Fibroblast of lung (primary cell): ENCODE data around the gene FCHO1. TPM values are rescaled to one million over a fixed set of nuclear protein-coding genes. Genes with fewer than 3 reads are reported as not detected.
"Not testable (repeated sequence)": the region's sequence is repeated elsewhere in the genome, so short reads cannot be mapped to it uniquely, and the experiment has no call there.

Experiments
- DNase-seq, 2 donors: peaks; one replicate each; pipeline versions ENCODE4 v3.0.0 to v3.0.0-alpha.2; 2010; ENCODE audit warnings: low read depth in 2 of 2
- H2AFZ ChIP-seq: 2 replicates; pipeline ENCODE4 v1.5.1; 2012; ENCODE audit warnings: low read length, control low read depth, inconsistent platforms
- H3K27ac ChIP-seq: 2 replicates; pipeline ENCODE4 v1.5.1; 2011; ENCODE audit warnings: low read length, control low read depth; ENCODE audit not compliant: insufficient read depth
- H3K27me3 ChIP-seq: 2 replicates; pipeline ENCODE4 v1.5.1; 2011; ENCODE audit warnings: mild to moderate bottlenecking, low read length; ENCODE audit not compliant: control insufficient read depth, insufficient read depth
- H3K36me3 ChIP-seq: 2 replicates; pipeline ENCODE4 v1.5.1; 2011; ENCODE audit warnings: low read length; ENCODE audit not compliant: control insufficient read depth, insufficient read depth
- H3K4me1 ChIP-seq: 2 replicates; pipeline ENCODE4 v1.5.1; 2011; ENCODE audit warnings: low read length; ENCODE audit not compliant: control insufficient read depth, insufficient read depth; ENCODE audit errors: extremely low read depth
- H3K4me2 ChIP-seq: 2 replicates; pipeline ENCODE4 v1.5.1; 2011; ENCODE audit warnings: low read length, control low read depth; ENCODE audit not compliant: insufficient read depth; ENCODE audit errors: extremely low read depth
- H3K4me3 ChIP-seq, 4 experiments: fragments of 200-600 bp in 1 of 4; sonication (generic) in 1 of 4; replicated peaks in 1 of 4; 2 replicates each; pipeline ENCODE4 v1.5.1; 2011 to 2016; ENCODE audit warnings: low read length in 4 of 4, low read depth in 3 of 4, mild to moderate bottlenecking in 3 of 4, control low read depth in 2 of 4, inconsistent platforms in 1 of 4, mixed read lengths in 1 of 4; ENCODE audit not compliant: insufficient read depth in 1 of 4; ENCODE audit errors: control extremely low read depth in 1 of 4
- H3K79me2 ChIP-seq: 2 replicates; pipeline ENCODE4 v1.5.1; 2012; ENCODE audit warnings: mild to moderate bottlenecking, low read length, inconsistent platforms; ENCODE audit not compliant: control insufficient read depth, insufficient read depth
- H3K9ac ChIP-seq: 2 replicates; pipeline ENCODE4 v1.5.1; 2011; ENCODE audit warnings: mild to moderate bottlenecking, low read length, control low read depth; ENCODE audit not compliant: insufficient read depth
- H3K9me3 ChIP-seq: 2 replicates; pipeline ENCODE4 v1.5.1; 2012; ENCODE audit warnings: low read depth, low read length; ENCODE audit not compliant: control insufficient read depth, insufficient read depth
- H4K20me1 ChIP-seq: 2 replicates; pipeline ENCODE4 v1.5.1; 2011; ENCODE audit warnings: low read length; ENCODE audit not compliant: control insufficient read depth, insufficient read depth; ENCODE audit errors: extremely low read depth
- EZH2 ChIP-seq: IDR thresholded peaks from 2 replicates; pipeline ENCODE4 v1.5.1; 2012; ENCODE audit warnings: low read length, control low read depth, mild to moderate bottlenecking; ENCODE audit errors: missing control alignments
- polyA plus RNA-seq, 2 donors: library from polyadenylated mRNA; depleted of rRNA in 1 of 2; stranded (reverse) in 1 of 2; unstranded in 1 of 2; fragments of >200 nt; gene quantifications; 2 replicates each; pipeline ENCODE4 v1.2.1, GENCODE V29; 2011 to 2012; ENCODE audit warnings: missing spikeins in 1 of 2
- total RNA-seq: library from RNA; depleted of rRNA; stranded (reverse); fragments of >200 nt; gene quantifications from 2 replicates; pipeline ENCODE4 v1.2.1, GENCODE V29; 2014
- TF ChIP-seq, protein P1 (sequence below), 2 donors: IDR thresholded peaks in 1 of 2; conservative IDR thresholded peaks in 1 of 2; 1 replicate in 1 of 2; 2 replicates in 1 of 2; pipeline ENCODE4 v1.5.1; 2011 to 2012; ENCODE audit warnings: low read length in 2 of 2, control low read depth in 1 of 2, inconsistent platforms in 1 of 2, low read depth in 1 of 2, mild to moderate bottlenecking in 1 of 2

FCHO1 gene
- total and polyA plus RNA-seq, 2 donors (not counting 1 experiment from before 2014, with no cell fraction given) = 0.07 to 0.33 TPM

DNA sequence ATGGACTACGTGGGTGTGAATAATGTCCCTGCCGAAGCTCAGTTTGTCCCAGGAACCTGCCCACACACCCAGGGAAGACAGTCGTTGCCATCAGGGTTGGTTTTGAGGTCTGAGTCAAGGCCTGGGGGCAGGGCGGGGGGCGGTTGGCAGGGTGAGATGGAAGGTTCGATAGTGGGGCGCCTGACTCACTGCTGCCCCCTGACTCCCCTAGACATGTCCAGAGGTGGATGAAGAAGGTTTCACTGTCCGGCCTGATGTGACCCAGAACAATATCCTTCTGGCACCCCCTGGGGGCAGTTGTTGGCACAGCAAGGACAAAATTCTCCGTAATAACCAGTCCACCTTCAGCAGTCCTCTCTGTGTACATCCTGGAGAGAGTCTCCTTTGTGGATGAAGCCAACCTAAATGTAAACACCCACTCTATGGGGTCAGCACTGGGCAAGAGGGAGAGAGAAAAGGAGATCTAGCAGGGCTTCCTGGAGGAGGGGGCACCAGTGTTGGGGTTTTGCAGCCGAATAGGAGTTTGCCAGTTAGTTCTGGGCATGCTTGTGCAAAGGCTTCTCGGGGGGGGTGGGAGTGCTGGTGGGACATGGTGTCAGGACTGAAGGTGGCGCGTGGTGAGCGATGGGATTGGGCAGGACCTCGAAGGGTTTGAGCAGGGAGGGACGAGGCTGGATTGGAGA is 24.1 kb downstream of the FCHO1 start:
- H3K27ac ChIP-seq = no peak overlapping the region
- no peaks in the 10 kb centered on the region for H3K9me3 ChIP-seq
- TF ChIP-seq EZH2 = no peak
- TF ChIP-seq, protein P1, sequence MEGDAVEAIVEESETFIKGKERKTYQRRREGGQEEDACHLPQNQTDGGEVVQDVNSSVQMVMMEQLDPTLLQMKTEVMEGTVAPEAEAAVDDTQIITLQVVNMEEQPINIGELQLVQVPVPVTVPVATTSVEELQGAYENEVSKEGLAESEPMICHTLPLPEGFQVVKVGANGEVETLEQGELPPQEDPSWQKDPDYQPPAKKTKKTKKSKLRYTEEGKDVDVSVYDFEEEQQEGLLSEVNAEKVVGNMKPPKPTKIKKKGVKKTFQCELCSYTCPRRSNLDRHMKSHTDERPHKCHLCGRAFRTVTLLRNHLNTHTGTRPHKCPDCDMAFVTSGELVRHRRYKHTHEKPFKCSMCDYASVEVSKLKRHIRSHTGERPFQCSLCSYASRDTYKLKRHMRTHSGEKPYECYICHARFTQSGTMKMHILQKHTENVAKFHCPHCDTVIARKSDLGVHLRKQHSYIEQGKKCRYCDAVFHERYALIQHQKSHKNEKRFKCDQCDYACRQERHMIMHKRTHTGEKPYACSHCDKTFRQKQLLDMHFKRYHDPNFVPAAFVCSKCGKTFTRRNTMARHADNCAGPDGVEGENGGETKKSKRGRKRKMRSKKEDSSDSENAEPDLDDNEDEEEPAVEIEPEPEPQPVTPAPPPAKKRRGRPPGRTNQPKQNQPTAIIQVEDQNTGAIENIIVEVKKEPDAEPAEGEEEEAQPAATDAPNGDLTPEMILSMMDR (conservative IDR thresholded peaks at IDR 0.05 in 1 of 2, IDR thresholded peaks at IDR 0.05 in 1 of 2; ENCODE audit: low read depth in 1 of 2, low read length in 2 of 2) = peak; percentile 55 to 59
- H3K4me3 ChIP-seq = no peak overlapping the region
- H2AFZ ChIP-seq = no peak overlapping the region
- H3K27me3 ChIP-seq = no peaks in the 10 kb centered on the region
- H3K4me2 ChIP-seq = no peak overlapping the region
- H3K9ac ChIP-seq = no peak overlapping the region
- H4K20me1 ChIP-seq = no peaks in the 10 kb centered on the region
- H3K4me1 ChIP-seq = peaks cover 3% of the 10 kb centered on the region
- no peaks in the 10 kb centered on the region for H3K36me3 ChIP-seq
- no peak for DNase-seq
- H3K79me2 ChIP-seq = no peaks in the 10 kb centered on the region

DNA sequence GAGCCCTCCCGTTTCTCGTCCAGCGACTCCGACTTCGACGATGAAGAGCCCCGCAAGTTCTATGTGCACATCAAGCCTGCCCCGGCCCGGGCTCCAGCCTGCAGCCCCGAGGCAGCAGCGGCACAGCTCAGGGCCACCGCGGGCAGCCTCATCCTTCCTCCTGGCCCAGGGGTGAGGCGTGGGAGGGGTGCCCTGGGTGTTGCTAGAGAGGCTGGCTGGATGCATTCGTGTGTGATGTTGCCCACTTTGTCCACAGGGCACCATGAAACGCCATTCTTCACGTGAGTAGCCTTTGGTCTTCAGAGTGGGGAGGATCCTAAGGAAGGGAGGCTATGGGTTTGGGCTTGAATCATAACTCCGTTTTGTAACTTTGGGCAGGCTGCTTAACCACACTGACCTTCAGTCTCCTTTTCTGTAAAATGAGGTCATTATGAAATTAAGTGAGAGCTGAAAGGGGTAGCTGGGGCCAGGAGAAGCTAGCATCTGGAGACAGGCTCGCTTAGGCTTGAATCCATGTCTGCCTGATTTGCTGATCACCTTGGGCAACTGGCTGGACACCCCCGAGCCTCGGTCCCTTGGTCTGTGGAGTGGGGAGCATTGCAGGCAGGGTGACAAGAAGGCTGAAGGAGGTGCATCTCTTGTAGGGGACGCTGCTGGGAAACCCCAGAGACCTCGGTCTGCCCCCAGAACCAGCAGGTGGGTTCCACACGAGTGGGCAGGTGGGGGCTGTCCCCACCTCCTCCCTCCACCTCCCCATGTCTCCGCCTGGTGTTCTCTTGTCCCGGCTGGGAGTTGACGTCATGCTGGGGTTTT is 24.9 kb downstream of the FCHO1 start:
- TF ChIP-seq, protein P1 (conservative IDR thresholded peaks at IDR 0.05 in 1 of 2, IDR thresholded peaks at IDR 0.05 in 1 of 2; ENCODE audit: low read depth in 1 of 2, low read length in 2 of 2) = no peak
- no peak for TF ChIP-seq EZH2
- Histone ChIP-seq H3K9ac (no peak overlapping the region), H2AFZ (no peak overlapping the region), H3K79me2 (no peaks in the 10 kb centered on the region), H3K4me1 (peaks cover 3% of the 10 kb centered on the region), H4K20me1 (no peaks in the 10 kb centered on the region), H3K36me3 (no peaks in the 10 kb centered on the region), H3K4me2 (no peak overlapping the region), H3K27ac (no peak overlapping the region), H3K4me3 (no peak overlapping the region), H3K27me3 (no peaks in the 10 kb centered on the region), H3K9me3 (no peaks in the 10 kb centered on the region)
- DNase-seq = peak in 1 of 2 donors; percentile 66

DNA sequence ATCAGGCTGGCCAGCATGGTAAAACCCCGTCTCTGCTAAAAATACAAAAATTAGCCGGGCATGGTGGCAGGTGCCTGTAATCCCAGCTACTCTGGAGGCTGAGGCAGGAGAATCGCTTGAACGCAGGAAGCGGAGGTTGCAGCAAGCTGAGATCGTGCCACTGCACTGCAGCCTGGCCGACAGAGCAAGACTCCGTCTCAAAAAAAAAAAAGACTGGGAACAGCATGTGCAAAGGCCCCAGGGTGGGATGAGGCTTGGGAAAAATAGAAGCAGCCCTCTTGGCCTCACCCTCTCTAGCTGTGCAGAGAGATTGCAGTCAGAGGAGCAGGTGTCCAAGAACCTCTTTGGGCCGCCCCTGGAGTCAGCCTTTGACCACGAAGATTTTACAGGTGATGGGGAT is 26.6 kb downstream of the FCHO1 start:
- not testable (repeated sequence) for H4K20me1 ChIP-seq, H3K4me1 ChIP-seq, H3K36me3 ChIP-seq, H3K27ac ChIP-seq, H3K9me3 ChIP-seq, DNase-seq, H3K9ac ChIP-seq, H3K4me2 ChIP-seq, H3K79me2 ChIP-seq, H3K4me3 ChIP-seq, H3K27me3 ChIP-seq, H2AFZ ChIP-seq
